GM12872 (cell line): ENCODE results near the gene FAM124A.

Experiments used
- CTCF ChIP-seq: IDR thresholded peaks from 3 replicates; pipeline ENCODE4 v1.5.1; 2011; ENCODE audit warnings: low read depth, mild to moderate bottlenecking, low read length, moderate library complexity; ENCODE audit not compliant: insufficient read depth

FAM124A gene

GRCh38 chr13:51227404-51227803 is 5.2 kb downstream of the FAM124A start:
- TF ChIP-seq CTCF = no peak

- TF ChIP-seq CTCF = no peak
These were observed 7.0 kb downstream of the FAM124A start for GRCh38 chr13:51229101-51229719.

DNA sequence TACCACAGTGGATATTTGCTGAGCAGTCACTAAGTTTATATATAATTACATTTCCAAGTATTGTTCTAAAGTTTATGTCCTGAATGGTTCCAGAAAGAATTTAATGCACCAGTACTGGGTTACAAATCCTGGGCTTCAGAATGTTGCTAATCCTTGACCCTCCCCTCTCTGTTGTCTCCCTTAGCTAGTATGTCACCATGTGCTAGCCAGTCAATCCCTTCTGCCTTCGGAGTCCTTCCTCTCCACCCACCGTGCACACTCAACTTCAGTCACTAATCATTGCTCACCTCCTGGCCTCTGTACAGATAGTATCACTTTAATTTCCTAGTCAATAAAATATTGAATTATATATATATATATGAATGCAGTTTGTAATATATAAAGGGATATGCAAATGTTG is 7.5 kb downstream of the FAM124A start:
- TF ChIP-seq CTCF = no peak

GRCh38 chr13:51230477-51231105 is 8.4 kb downstream of the FAM124A start:
- TF ChIP-seq CTCF = no peak

DNA sequence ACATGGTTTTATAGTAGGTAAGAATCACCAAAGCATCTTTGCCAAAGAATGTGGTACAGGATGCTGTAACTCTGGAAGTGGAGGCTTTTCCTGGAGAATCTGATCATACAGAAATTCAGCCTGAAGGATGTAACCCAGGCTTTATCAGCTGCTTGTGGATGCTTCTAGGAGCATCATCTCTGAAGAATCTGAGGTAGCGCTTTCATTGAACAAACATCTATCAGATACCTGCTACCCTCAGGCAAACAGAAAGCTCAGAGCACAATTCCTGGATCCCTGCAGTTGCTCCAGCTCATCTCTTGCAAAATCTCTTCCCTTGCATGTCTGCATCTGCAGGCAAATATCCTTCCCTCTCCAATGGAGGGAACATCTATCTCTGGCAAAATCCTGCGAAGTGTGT is 9.3 kb downstream of the FAM124A start:
- no peak for TF ChIP-seq CTCF

- no peak for TF ChIP-seq CTCF
These were observed 10.1 kb downstream of the FAM124A start for GRCh38 chr13:51232328-51232727.

DNA sequence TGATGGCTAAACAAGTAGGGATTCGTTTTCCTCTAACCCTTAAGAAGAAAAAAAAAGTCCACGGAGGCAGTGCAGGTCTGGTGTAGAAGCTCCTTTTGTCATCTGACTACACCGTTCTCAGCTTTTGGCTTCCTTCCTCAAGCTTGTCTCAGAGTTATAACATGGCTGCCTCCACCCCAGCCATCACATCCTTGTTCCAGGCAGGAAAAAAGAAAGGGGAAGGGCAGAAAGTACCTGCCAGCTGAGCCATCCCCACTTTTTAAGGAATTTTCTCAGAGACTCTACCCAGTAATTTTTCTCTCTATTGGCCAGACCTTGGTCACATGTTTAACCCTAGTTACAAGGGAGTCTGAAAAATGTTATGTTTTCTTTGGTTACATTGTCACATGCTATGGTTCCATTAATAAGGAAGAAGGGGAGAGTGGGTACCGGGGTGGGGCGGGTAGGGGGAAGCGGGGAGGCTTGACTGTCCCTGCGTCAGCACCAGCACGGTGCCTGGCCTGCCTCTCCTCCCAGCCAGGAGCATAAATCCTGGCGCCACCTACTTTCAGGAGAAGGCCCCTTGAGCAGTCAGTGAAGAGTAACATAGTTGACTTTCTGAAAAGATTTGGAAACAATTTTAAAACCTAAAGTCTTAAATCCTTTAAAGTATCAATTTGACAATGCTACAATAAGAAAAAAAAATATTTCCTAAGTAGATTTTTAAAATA is 11.1 kb downstream of the FAM124A start:
- TF ChIP-seq CTCF = no peak
